Nephron progenitor cell (in vitro differentiated cells): ENCODE data around the gene ARSJ.
"Not testable (repeated sequence)": the region's sequence is repeated elsewhere in the genome, so short reads cannot be mapped to it uniquely, and the experiment has no call there.

ENCODE experiments used
- DNase-seq: peaks from one replicate; pipeline ENCODE4 v3.0.0; 2021
- H3K27ac Mint-ChIP-seq: 2 replicates; pipeline ENCODE4 v1.8.0; 2021; ENCODE audit warnings: mild to moderate bottlenecking, moderate library complexity, mixed read lengths
- H3K27me3 Mint-ChIP-seq: 2 replicates; pipeline ENCODE4 v1.8.0; 2021; ENCODE audit warnings: mild to moderate bottlenecking, low read depth, mixed read lengths; ENCODE audit not compliant: poor library complexity
- H3K36me3 Mint-ChIP-seq: 2 replicates; pipeline ENCODE4 v1.8.0; 2021; ENCODE audit warnings: low read depth, mixed read lengths
- H3K4me1 Mint-ChIP-seq: 2 replicates; pipeline ENCODE4 v1.8.0; 2021; ENCODE audit warnings: mixed read lengths
- H3K4me3 Mint-ChIP-seq: 2 replicates; pipeline ENCODE4 v1.8.0; 2021; ENCODE audit warnings: mild to moderate bottlenecking, moderate library complexity, mixed read lengths
- H3K9me3 Mint-ChIP-seq: 2 replicates; pipeline ENCODE4 v1.8.0; 2021; ENCODE audit warnings: mild to moderate bottlenecking, moderate library complexity, mixed read lengths
- CTCF ChIP-seq: fragments of 200-600 bp; sonication (generic); IDR thresholded peaks from 2 replicates; pipeline ENCODE4 v1.5.0; 2021; ENCODE audit warnings: antibody characterized with exemption

The ARSJ gene

GRCh38 chr4:113941836-113942235 lies 37.6 kb downstream of the ARSJ start:
- peaks cover 5% of the 10 kb centered on the region for H3K9me3 Mint-ChIP-seq
- no peak for TF ChIP-seq CTCF
- no peaks in the 10 kb centered on the region for H3K36me3 Mint-ChIP-seq
- H3K4me3 Mint-ChIP-seq: no peak overlapping the region
- DNase-seq: no peak
- H3K27ac Mint-ChIP-seq: no peak overlapping the region
- H3K4me1 Mint-ChIP-seq: no peaks in the 10 kb centered on the region
- no peaks in the 10 kb centered on the region for H3K27me3 Mint-ChIP-seq

- not testable (repeated sequence) for H3K4me3 Mint-ChIP-seq, H3K27ac Mint-ChIP-seq, DNase-seq, H3K9me3 Mint-ChIP-seq, H3K27me3 Mint-ChIP-seq, H3K36me3 Mint-ChIP-seq, H3K4me1 Mint-ChIP-seq
Observed at GRCh38 chr4:113940103-113940502, 39.3 kb downstream of the ARSJ start.

GRCh38 chr4:113935190-113935589 lies 44.3 kb downstream of the ARSJ start:
- H3K4me3 Mint-ChIP-seq: no peak overlapping the region
- no peak for TF ChIP-seq CTCF
- H3K9me3 Mint-ChIP-seq: peaks cover 5% of the 10 kb centered on the region
- no peaks in the 10 kb centered on the region for H3K36me3 Mint-ChIP-seq
- H3K27me3 Mint-ChIP-seq: no peaks in the 10 kb centered on the region
- no peak overlapping the region for H3K27ac Mint-ChIP-seq
- no peak for DNase-seq
- no peaks in the 10 kb centered on the region for H3K4me1 Mint-ChIP-seq

GRCh38 chr4:113924706-113925105 lies 54.7 kb downstream of the ARSJ start:
- H3K9me3 Mint-ChIP-seq, H3K4me3 Mint-ChIP-seq, H3K27me3 Mint-ChIP-seq, H3K4me1 Mint-ChIP-seq, DNase-seq, H3K27ac Mint-ChIP-seq, H3K36me3 Mint-ChIP-seq: not testable (repeated sequence)

- Mint-ChIP-seq H3K9me3 (no peaks in the 10 kb centered on the region), H3K36me3 (no peaks in the 10 kb centered on the region), H3K27ac (no peak overlapping the region), H3K27me3 (no peaks in the 10 kb centered on the region), H3K4me1 (peaks cover 5% of the 10 kb centered on the region), H3K4me3 (no peak overlapping the region)
- no peak for TF ChIP-seq CTCF
- no peak for DNase-seq
Observed at GRCh38 chr4:113921089-113921794, 58.2 kb downstream of the ARSJ start.

GRCh38 chr4:113919611-113920010 lies 59.8 kb downstream of the ARSJ start:
- Mint-ChIP-seq H3K4me1 (peaks cover 5% of the 10 kb centered on the region), H3K4me3 (no peak overlapping the region), H3K27me3 (no peaks in the 10 kb centered on the region), H3K27ac (no peak overlapping the region), H3K36me3 (no peaks in the 10 kb centered on the region), H3K9me3 (no peaks in the 10 kb centered on the region)
- TF ChIP-seq CTCF: no peak
- no peak for DNase-seq

GRCh38 chr4:113919145-113919544 lies 60.3 kb downstream of the ARSJ start:
- TF ChIP-seq CTCF: no peak
- Mint-ChIP-seq H3K36me3 (no peaks in the 10 kb centered on the region), H3K27me3 (no peaks in the 10 kb centered on the region), H3K9me3 (no peaks in the 10 kb centered on the region), H3K4me3 (no peak overlapping the region), H3K4me1 (peaks cover 5% of the 10 kb centered on the region), H3K27ac (no peak overlapping the region)
- DNase-seq: no peak
